IMR-90 (cell line): ENCODE results near the gene IGDCC3. TPM values are rescaled to one million over a fixed set of nuclear protein-coding genes. Genes with fewer than 3 reads are reported as not detected.

Experiments
- ATAC-seq: fragments of 200-7000 bp; cut with Tn5 transposase; 2 replicates; pipeline ENCODE4 v1.9.1; 2020; ENCODE audit warnings: low read depth, mild to moderate bottlenecking, moderate library complexity
- BruUV-seq: library from RNA; stranded (reverse); fragments of 400-500 nt; replicated peaks from 2 replicates; lab custom pipeline; 2021; lab: Mats Ljungman, UMichigan
- CTCF ChIA-PET: fragments of 300-600 bp; formaldehyde crosslinking; extraction: SDS; loops from one replicate; lab custom pipeline; 2021; ENCODE audit warnings: antibody characterized with exemption; lab: Yijun Ruan, JAX
- POLR2A ChIA-PET: fragments of 300-600 bp; sonication (Branson Sonifier 250); formaldehyde crosslinking; loops from one replicate; lab custom pipeline; 2022; ENCODE audit warnings: antibody characterized with exemption; ENCODE audit not compliant: unreplicated experiment; lab: Charles Lee
- DNase-seq: peaks from one replicate; pipeline ENCODE4 v3.0.0; 2013
- H2AFZ ChIP-seq: replicated peaks from 2 replicates; pipeline ENCODE3; 2013; ENCODE audit warnings: low read length, mild to moderate bottlenecking; ENCODE audit not compliant: poor library complexity
- H2AK5ac ChIP-seq: 2 replicates; pipeline ENCODE4 v1.6.1; 2013; ENCODE audit warnings: low read depth, low read length, inconsistent platforms
- H2AK9ac ChIP-seq: replicated peaks from 2 replicates; pipeline ENCODE3; 2013; ENCODE audit warnings: mild to moderate bottlenecking, low read depth, low read length, moderate library complexity; ENCODE audit not compliant: poor library complexity
- H2BK120ac ChIP-seq: 2 replicates; pipeline ENCODE4 v1.6.1; 2013; ENCODE audit warnings: low read depth, low read length, inconsistent platforms
- H2BK15ac ChIP-seq: 3 replicates; pipeline ENCODE4 v1.6.1; 2013; ENCODE audit warnings: low read depth, low read length, inconsistent platforms
- H2BK20ac ChIP-seq: 2 replicates; pipeline ENCODE4 v1.6.1; 2013; ENCODE audit warnings: low read depth, mild to moderate bottlenecking, inconsistent platforms, low read length, moderate library complexity
- H2BK5ac ChIP-seq: 2 replicates; pipeline ENCODE4 v1.6.1; 2013; ENCODE audit warnings: mild to moderate bottlenecking, low read depth, low read length, inconsistent platforms; ENCODE audit not compliant: poor library complexity, severe bottlenecking
- H3K14ac ChIP-seq: replicated peaks from 2 replicates; pipeline ENCODE4 v1.6.1; 2013; ENCODE audit warnings: low read depth, low read length, inconsistent platforms
- H3K18ac ChIP-seq: 2 replicates; pipeline ENCODE4 v1.6.1; 2013; ENCODE audit warnings: low read depth, low read length, control low read depth
- H3K23ac ChIP-seq: 2 replicates; pipeline ENCODE4 v1.6.1; 2013; ENCODE audit warnings: low read depth, low read length, inconsistent platforms
- H3K27ac ChIP-seq: 2 replicates; pipeline ENCODE4 v1.5.1; 2013; ENCODE audit warnings: mild to moderate bottlenecking, control low read depth, low read length; ENCODE audit not compliant: insufficient read depth
- H3K27me3 ChIP-seq: 2 replicates; pipeline ENCODE4 v1.6.1; 2013; ENCODE audit warnings: low read length; ENCODE audit not compliant: control insufficient read depth, insufficient read depth
- H3K36me3 ChIP-seq: 2 replicates; pipeline ENCODE4 v1.6.1; 2013; ENCODE audit warnings: low read length, mixed read lengths; ENCODE audit not compliant: control insufficient read depth, insufficient read depth
- H3K4ac ChIP-seq: 2 replicates; pipeline ENCODE4 v1.6.1; 2013; ENCODE audit warnings: low read depth, low read length, inconsistent platforms
- H3K4me1 ChIP-seq: 2 replicates; pipeline ENCODE4 v1.6.1; 2013; ENCODE audit warnings: low read length, mixed read lengths; ENCODE audit not compliant: control insufficient read depth, insufficient read depth
- H3K4me2 ChIP-seq: 2 replicates; pipeline ENCODE4 v1.6.1; 2013; ENCODE audit warnings: low read depth, mild to moderate bottlenecking, control low read depth, low read length, moderate library complexity
- H3K4me3 ChIP-seq: 2 replicates; pipeline ENCODE4 v1.5.1; 2013; ENCODE audit warnings: low read depth, mild to moderate bottlenecking, control low read depth, low read length, moderate library complexity; ENCODE audit not compliant: insufficient read depth
- H3K56ac ChIP-seq: 2 replicates; pipeline ENCODE4 v1.6.1; 2013; ENCODE audit warnings: low read length, inconsistent platforms; ENCODE audit not compliant: insufficient read depth; ENCODE audit errors: extremely low read depth
- H3K79me1 ChIP-seq, 2 experiments: 2 replicates each; pipeline ENCODE4 v1.6.1; 2013; ENCODE audit warnings: low read length in 2 of 2, inconsistent platforms in 1 of 2, low read depth in 1 of 2
- H3K9ac ChIP-seq: 2 replicates; pipeline ENCODE4 v1.6.1; 2013; ENCODE audit warnings: low read depth, low read length, control low read depth
- H3K9me1 ChIP-seq: 2 replicates; pipeline ENCODE4 v1.6.1; 2013; ENCODE audit warnings: low read length, inconsistent platforms; ENCODE audit not compliant: insufficient read depth
- H3K9me3 ChIP-seq: 2 replicates; pipeline ENCODE4 v1.6.1; 2013; ENCODE audit warnings: low read length; ENCODE audit not compliant: control insufficient read depth, insufficient read depth
- H4K20me1 ChIP-seq: 2 replicates; pipeline ENCODE4 v1.6.1; 2013; ENCODE audit warnings: low read length, inconsistent platforms; ENCODE audit not compliant: insufficient read depth
- H4K5ac ChIP-seq: 2 replicates; pipeline ENCODE4 v1.6.1; 2013; ENCODE audit warnings: mild to moderate bottlenecking, low read depth, low read length, control low read depth
- H4K8ac ChIP-seq, 2 experiments: 2 replicates each; pipeline ENCODE4 v1.6.1; 2013; ENCODE audit warnings: low read depth in 2 of 2, low read length in 2 of 2, control low read depth in 1 of 2, inconsistent platforms in 1 of 2
- H4K91ac ChIP-seq: 2 replicates; pipeline ENCODE4 v1.6.1; 2013; ENCODE audit warnings: low read depth, low read length, inconsistent platforms; ENCODE audit not compliant: insufficient read depth
- CHD1 ChIP-seq: IDR thresholded peaks from 2 replicates; pipeline ENCODE4 v1.6.1; 2012; ENCODE audit warnings: low read depth, low read length, improper control_type of control experiment
- CTCF ChIP-seq: conservative IDR thresholded peaks from 2 replicates; pipeline ENCODE4 v1.5.1; 2012; ENCODE audit warnings: mild to moderate bottlenecking, low read depth, low read length, improper control_type of control experiment
- MAZ ChIP-seq: IDR thresholded peaks from 2 replicates; pipeline ENCODE4 v1.6.1; 2012; ENCODE audit warnings: low read depth, mild to moderate bottlenecking, low read length, improper control_type of control experiment, moderate library complexity, borderline replicate concordance
- WGBS, 2 experiments: methylation state at CpG; one replicate each; pipeline versions ENCODE4 v1.1.5 to v1.1.7; 2013; ENCODE audit warnings: missing lambda C conversion rate in 2 of 2; ENCODE audit not compliant: insufficient read length in 1 of 2; ENCODE audit errors: extremely low coverage in 2 of 2; 5-methylcytosine and 5-hydroxymethylcytosine counted together
- dilution Hi-C: fragments of 300-500 bp; cut with HindIII; formaldehyde crosslinking; loops from one replicate; pipeline ENCODE4 v1.14.3; 2018; ENCODE audit warnings: low sequenced_read_pairs; ENCODE audit not compliant: unreplicated experiment
- in situ Hi-C: fragments of 300-500 bp; cut with MboI; formaldehyde crosslinking; loops from 3 replicates; pipeline ENCODE4 v1.14.3; 2019; ENCODE audit warnings: low sequenced_read_pairs, inconsistent platforms, mixed read lengths
- intact Hi-C: fragments of 100-400 bp; cut with micrococcal nuclease; formaldehyde crosslinking; loops from 2 replicates; pipeline ENCODE4 v1.10.0; 2022
- polyA plus RNA-seq, 3 experiments: library from polyadenylated mRNA; depleted of rRNA; stranded (reverse); fragments of >200 nt; gene quantifications; 2 replicates each; pipeline ENCODE4 v1.2.3, GENCODE V29; 2012; ENCODE audit warnings: low replicate concordance in 1 of 3
- total RNA-seq: library from RNA; depleted of rRNA; stranded (reverse); fragments of >200 nt; gene quantifications from 2 replicates; pipeline ENCODE4 v1.2.3, GENCODE V29; 2012

The IGDCC3 gene
- total and polyA plus RNA-seq, 2 of the 4 experiments (the other 2 are of a cell fraction), result 0.18 to 0.19 TPM

- H3K4me3 ChIP-seq, result no peak overlapping the region
- peak overlapping the region; percentile 25; the same call in 1 of the 2 replicates for H3K27ac ChIP-seq
- dilution Hi-C loops, result no loop called here
- H4K91ac ChIP-seq, result no peak overlapping the region
- no peaks in the 10 kb centered on the region for H4K20me1 ChIP-seq
- DNase-seq, result peak; percentile 76
- H4K8ac ChIP-seq, result peak overlapping the region in 1 of 2 experiments; percentile 22; a peak in 1 of 4 replicates
- H2AK5ac ChIP-seq, result no peak overlapping the region
- H2BK20ac ChIP-seq, result 0 out of 2 replicates have a peak overlapping the region, but pooled peaks have one; percentile 10
- no peaks in the 10 kb centered on the region for H3K9me3 ChIP-seq
- H3K36me3 ChIP-seq, result no peaks in the 10 kb centered on the region
- H3K4me2 ChIP-seq, result peak overlapping the region; percentile 15; the same call in 1 of the 2 replicates
- peaks cover 2% of the 10 kb centered on the region; the same call in 1 of the 2 replicates for H3K27me3 ChIP-seq
- CTCF ChIA-PET, result interaction anchor here (1.1 kb wide), 1 partner anchor 7 kb away, joined by 3 read pairs; the partner anchor contains the start of gene IGDCC4
- H4K5ac ChIP-seq, result peak overlapping the region; percentile 26; the same call in 1 of the 2 replicates
- peaks cover 11% of the 10 kb centered on the region for H3K4me1 ChIP-seq
- TF ChIP-seq CTCF (peak; percentile 14; the same call in 1 of the 2 replicates), CHD1 (no peak), MAZ (peak; percentile 24; the same call in 1 of the 2 replicates)
- peak overlapping the region; percentile 22; the same call in 1 of the 2 replicates for H3K18ac ChIP-seq
- no peak overlapping the region for H3K56ac ChIP-seq
- H3K9ac ChIP-seq, result no peak overlapping the region
- POLR2A ChIA-PET, result no interaction called here
- H2BK120ac ChIP-seq, result no peak overlapping the region; the same call in 1 of the 2 replicates
- H2AK9ac ChIP-seq, result peak overlapping the region; percentile 76
- peaks cover 0 to 11% of the 10 kb centered on the region in 2 experiments; a peak in 1 of 4 replicates for H3K79me1 ChIP-seq
- peaks cover 4% of the 10 kb centered on the region; the same call in 1 of the 2 replicates for H3K9me1 ChIP-seq
- 18% methylated on average over 2 of the region's 14 CpGs; no CpG with 5 or more reads in 1 of the 2 experiments for WGBS, 2 experiments
- ATAC-seq, result peak; percentile 88
- in situ Hi-C loops, result no loop called here
- no peak overlapping the region for H2BK5ac ChIP-seq
- H3K4ac ChIP-seq, result peak overlapping the region; percentile 14; the same call in 1 of the 2 replicates
- no peak overlapping the region for H3K23ac ChIP-seq
- no peak overlapping the region for H3K14ac ChIP-seq
- intact Hi-C loops, result no loop called here
- peak overlapping the region; percentile 37 for H2AFZ ChIP-seq
- no peak overlapping the region for H2BK15ac ChIP-seq
- BruUV-seq, result no TSS peak
Observed at GRCh38 chr15:65414841-65415621, 37.2 kb upstream of the IGDCC3 start.
